GM21576 (cell line): Measurements from ENCODE around the gene DYNC2I2.

Source experiments
- ATAC-seq: cut with Tn5 transposase; IDR thresholded peaks from one replicate; pipeline ENCODE4 v1.9.1; 2021; ENCODE audit warnings: mild to moderate bottlenecking, moderate library complexity; ENCODE audit not compliant: unreplicated experiment

The DYNC2I2 gene

DNA sequence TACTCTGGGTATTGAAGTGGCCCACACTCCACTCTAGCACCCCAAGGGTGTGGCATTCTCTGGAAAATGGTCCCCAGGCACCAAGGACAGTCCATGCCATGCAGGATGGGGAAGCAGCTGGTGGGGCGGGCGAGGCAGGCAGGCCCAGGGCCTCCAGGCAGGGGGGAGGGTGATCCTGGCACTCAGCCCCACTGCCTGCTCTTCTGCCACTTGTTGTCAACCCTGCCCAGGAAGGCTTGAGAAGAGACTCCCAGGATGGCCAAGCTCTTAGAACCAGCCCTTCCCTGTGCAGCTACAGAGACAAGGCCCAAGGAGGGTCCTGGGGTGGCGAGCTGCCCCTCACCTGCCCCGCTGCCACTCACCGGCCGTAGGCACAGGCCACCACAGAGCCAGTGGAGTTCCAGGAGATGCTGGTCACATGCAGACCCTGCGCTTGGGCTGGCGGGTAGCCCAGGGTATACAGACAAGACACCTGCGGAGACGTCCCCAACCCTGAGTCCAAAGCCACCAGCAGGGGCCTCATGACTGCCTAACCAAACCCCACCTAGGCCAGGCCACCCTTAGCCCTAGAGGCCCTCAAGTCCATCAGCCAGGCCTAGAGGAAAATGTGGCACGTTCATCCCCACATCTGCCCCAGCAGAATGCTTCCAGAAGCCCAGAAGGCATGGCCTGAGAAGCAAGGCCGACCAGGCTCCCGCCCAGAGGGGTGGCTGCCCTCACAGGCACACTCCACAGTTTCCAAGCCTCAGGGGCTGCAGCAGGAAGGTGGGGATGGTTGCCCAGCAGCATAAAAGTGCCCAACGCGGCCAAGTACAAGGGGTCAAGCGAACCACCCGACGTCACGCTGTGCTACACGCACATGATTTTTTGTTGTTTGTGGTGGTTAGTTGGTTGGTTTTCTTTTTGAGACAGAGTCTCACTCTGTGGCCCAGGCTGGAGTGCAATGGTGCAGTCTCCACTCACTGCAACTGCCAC lies 19.8 kb downstream of the DYNC2I2 start:
- ATAC-seq, result no peak

DNA sequence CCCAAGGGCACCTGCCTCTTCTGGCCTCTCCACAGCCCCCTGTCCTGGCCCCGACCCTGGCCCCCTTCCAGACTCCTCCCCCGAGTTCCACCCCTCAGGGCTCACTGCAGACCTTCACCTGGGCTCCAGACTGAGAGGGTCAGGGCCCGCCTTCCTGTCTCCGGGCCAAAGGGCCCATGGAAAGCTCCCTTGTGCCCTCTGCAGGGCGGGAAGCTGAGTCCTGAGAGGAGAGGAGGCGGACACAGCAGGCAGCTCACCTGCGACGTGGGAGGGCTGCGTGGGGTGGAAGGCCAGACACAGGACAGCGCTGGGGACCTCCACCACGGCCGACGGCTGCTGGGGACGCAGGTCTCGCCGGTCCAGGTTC lies 20.6 kb downstream of the DYNC2I2 start:
- ATAC-seq, result no peak

DNA sequence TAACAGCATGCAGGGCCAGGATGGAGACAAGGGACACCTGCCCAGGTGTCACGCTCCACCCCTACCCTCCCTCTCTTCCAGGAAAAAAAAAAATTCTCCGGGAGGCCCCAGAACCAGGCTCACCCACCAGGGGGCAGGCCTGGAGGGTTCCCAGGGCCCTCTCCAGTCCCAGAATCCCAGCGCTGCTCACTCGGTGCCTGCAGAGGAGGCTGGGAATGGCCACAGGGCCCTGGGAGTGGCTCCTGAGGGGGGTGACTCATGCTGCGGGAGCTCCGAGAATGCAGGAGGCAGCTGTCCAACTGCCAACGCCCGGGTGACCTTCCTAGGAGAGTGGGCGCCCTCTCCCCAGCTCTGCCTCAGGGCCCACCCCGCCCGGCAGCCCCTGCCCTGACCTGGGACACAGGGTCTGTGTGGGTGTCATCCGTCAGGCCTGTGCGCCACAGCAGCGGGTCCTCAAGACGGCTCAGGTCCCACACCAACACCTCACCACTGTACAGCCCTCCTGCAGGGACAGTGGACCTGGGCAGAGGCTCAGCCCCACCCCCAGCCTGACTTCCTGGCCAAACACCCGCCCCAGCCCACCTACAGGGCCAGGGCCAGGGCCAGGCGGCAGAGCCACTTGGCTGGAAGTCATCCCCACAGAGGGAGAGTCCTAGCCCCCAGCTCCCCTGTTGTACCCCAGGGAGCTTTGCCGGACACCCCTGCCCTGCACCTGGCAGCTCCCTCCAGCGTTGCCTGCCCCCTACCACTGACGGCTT lies 21.2 kb downstream of the DYNC2I2 start:
- ATAC-seq, result no peak

DNA sequence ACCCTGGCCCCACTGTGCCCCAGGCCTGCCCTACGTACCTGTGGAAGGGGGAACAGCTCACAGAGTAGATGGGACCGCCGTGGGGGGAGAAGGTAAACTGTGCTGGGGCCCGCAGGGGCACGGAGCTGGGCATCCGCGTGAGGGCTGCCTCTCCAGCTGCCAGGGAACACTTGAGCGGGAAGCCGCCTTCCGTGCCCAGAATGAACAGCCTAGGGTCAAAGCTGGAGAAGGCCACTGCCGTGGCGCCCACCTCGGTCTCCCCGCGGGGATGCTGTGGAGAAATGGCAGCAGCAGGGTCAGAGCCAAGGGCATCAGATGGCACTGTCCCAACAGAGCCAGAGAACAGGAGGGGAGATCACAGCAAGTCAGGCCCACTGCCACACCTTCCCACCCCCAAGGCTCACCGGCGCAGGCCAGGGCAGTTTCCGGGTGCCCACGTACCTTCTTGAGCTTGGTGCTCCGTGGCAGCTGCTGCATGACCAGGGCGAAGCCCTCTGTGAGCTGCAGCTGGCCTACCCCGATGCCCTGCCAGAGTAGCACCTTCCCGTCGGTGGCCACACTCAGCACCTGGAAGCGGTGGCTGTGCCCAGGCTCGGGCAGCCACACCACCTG lies 21.9 kb downstream of the DYNC2I2 start:
- no peak for ATAC-seq

DNA sequence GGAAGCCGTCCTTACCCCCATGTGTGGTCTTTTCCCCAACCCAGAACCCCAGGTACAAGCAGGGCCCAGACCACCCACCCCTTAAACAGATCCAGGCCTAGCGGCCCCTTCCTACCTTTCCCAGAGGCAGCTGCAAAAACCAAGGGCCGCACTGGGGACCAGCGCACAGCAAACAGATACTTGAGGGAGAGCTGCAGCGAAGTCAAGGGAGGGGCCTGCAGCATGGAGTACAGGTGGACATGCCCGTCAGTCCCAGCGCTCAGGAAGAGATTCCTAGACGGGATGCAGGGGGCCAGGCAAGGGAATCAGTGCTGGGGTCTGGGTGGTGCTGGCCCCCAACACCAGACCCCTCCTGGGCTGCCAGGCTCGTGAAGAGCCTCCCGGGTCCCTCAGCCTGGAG lies 22.5 kb downstream of the DYNC2I2 start:
- no peak for ATAC-seq

DNA sequence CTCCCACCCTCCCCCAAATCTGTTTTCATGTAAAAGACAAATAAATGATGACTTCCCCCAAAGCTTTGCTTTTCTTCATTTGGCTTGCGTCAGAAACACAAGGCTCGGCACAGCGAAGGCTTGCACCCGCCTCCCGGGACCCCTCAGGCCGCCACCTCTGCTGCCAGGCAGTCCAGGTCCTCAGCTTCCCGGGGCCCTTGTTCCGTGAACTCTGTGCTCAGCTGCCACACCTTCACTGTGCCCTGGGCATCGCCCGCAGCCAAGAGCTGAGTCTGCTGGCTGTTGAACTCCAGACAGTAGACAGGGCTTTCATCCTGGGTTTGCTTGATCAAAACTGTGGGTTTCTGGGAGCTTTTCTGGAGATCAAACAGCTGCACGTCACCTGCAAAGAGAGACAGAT lies 23.0 kb downstream of the DYNC2I2 start:
- ATAC-seq, result no peak

DNA sequence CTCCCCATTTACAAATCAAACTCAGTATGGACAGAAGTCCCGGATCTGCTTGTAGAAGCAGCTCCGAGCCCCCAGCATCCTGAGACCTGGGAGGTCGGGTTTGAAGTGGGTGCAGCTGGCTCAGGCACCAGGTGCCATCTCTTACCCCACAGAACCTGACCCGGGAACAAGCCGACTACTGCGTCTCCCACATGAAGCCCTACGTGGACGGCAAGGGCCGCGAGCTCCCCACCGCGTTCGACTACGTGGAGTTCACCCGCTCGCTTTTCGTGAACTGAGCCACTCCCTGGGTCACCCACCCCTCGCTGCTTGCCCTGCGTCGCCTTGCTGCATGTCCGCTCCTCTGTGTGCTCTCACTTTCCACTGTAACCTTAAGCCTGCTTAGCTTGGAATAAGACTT lies 23.6 kb downstream of the DYNC2I2 start:
- ATAC-seq, result no peak

DNA sequence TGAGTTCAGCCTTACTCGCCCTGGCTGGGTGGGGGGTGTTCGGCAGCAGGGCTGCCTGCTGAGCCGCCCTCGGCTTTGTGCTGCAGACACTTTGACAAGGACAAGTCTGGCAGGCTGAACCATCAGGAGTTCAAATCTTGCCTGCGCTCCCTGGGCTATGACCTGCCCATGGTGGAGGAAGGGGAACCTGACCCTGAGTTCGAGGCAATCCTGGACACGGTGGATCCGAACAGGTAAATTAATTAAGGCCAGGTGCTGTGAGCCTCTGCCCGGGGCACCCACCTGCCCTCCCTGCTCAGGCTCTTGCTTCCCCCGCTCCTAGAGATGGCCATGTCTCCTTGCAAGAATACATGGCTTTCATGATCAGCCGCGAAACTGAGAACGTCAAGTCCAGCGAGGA lies 24.2 kb downstream of the DYNC2I2 start:
- ATAC-seq, result no peak

DNA sequence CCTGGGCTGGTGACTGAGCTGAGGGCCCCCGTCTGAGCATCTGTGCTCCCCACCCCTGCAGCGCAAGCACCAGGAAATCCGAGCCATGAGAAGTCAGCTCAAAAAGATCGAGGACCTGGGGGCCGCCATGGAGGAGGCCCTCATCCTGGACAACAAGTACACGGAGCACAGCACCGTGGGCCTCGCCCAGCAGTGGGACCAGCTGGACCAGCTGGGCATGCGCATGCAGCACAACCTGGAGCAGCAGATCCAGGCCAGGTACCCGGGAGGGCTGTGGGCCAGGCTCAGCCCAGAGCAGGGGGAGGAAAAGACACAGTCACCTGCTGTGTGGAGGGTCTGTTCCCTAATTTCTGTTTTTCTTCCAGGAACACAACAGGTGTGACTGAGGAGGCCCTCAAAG lies 24.6 kb downstream of the DYNC2I2 start:
- no peak for ATAC-seq

DNA sequence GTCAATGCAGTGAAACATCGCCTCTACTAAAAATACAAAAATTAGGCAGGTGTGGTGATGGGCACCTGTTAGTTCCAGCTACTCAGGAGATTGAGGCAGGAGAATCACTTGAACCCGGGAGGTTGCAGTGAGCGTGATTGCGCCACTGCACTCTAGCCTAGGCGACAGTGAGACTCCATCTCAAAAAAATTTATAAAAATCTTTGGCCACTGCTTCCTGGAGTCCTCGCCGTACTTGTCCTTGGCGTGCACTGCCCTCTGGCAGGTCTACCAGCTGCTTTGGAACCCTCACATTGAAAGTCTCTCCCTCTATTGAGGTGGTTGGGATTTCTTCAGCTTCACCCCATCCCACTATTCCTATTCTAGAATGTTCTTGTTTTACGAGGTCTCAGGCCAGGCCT lies 25.0 kb downstream of the DYNC2I2 start:
- no peak for ATAC-seq

DNA sequence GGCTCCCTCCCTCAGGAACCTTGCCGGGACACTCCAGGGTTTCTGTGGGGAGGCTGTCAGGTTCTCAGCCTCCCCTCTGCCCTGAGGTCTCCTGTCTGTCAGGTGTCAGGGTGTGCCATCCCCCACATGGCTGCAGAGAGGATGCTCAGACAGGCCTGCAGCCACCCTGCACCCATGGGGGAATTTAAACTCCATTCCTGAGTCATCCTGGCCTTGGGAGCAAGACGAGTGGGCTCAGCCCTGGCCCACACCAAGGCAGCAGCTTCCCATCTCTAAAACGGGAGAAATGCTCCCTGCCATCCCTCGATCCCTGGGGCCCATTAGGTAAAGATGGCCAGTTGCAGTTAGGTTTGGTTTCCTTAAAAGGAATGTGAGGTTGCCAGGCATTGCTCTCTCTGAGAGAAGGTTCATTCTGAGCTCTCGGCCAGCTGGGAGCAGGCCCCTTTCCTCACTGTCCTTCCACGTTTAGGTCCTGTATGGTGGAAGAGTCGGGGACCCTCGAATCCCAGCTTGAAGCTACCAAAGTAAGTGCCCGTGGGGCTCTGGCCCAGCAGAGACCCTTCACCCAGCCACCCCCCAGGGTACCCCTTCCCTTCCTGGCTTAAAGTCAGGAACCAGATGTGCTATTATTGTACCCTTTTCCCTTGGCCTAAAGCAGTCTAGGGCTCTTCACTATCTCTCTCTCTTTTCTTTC lies 26.6 kb downstream of the DYNC2I2 start:
- no peak for ATAC-seq

DNA sequence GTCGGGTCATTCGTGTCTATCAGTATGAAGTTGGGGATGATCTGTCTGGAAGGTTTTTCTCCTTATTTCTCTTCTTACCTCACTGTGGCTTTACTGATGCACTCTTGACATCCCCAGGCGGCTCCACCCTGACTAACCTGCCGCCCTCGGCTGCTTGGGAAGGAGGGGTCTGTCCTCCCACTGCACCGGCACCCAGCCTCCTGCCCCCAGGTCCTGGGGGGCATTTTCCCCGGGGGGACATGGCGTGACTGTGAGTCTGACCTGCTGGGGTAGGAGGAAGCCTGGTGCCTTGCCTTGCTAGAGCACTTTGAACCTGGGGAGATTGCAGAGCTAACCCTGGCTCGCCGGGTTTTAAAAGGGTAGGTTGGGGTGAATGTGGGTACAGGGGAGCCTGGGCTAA lies 27.5 kb downstream of the DYNC2I2 start:
- ATAC-seq, result no peak

DNA sequence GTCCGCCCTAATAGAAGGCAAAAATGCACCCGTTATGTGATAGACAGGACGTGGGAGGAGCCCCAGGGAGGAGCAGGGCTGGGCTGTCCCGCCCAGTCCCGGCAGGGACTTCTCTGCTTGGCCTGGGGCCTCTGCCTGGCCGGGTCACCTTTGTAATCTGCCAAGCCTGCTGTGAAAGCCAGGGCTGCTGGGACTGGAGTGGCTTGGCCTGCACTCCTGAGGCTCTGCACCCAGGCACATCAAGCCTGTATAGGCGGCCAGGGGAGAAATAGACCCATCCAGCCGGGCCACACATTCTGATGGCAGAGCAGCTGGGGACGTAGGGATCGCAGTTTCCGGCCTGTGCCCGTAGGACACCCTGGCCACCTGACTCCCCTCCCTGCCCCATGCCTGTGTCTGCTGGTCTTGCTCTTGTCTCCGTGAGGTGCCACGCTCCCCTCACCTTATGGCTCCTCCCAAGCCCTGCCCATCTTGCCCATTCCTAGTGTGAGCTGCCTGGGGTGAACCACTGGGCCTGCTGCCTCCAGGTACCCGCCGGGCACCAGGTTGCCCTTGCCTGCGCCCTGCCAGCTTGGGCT lies 28.1 kb downstream of the DYNC2I2 start:
- ATAC-seq, result no peak

DNA sequence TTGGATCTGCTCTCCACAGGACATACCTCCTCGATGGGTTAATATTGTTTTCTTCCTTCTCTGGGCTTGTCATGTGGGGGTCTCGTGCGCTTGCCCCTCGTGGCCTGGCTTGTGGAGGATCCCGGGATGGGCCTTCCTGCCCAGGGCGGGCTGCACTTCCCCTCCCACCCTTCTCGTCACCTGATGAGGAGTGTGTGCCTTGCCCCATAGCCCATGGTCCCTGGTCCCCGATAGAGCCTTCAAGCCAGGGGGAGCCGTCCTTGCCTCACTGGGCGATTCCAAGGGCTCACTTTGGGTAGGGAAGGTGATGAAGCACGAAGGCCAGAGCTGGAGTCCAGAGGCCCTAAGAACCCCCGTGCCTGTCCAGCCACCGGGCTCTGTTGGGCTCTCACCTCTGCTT lies 28.7 kb downstream of the DYNC2I2 start:
- ATAC-seq, result no peak

DNA sequence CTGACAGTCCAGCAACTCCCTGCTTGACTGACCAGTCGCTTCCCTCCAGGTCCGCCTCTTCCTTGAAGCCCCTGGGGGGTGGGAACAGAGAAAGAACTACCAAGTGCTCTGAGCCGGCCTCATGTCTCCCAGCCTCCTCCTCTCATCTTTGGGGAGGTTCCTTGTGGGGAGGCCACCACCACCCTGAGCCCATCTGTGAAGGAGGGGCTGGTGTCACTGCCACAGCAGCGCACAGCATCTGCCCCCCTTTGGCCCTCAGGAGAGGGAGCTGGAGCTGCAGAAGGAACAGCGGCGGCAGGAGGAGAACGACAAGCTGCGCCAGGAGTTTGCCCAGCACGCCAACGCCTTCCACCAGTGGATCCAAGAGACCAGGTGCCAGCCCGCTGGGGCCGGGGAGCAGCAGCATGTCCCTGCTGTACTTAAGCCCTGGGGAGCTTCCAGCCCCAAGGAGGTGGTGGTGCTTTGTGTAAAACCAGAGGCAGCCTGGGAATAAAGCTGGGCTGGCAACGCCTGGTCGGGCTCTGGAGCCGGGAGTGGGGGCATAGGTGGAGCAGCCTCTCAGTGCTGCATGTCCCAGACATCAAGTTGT lies 29.4 kb downstream of the DYNC2I2 start:
- no peak for ATAC-seq

DNA sequence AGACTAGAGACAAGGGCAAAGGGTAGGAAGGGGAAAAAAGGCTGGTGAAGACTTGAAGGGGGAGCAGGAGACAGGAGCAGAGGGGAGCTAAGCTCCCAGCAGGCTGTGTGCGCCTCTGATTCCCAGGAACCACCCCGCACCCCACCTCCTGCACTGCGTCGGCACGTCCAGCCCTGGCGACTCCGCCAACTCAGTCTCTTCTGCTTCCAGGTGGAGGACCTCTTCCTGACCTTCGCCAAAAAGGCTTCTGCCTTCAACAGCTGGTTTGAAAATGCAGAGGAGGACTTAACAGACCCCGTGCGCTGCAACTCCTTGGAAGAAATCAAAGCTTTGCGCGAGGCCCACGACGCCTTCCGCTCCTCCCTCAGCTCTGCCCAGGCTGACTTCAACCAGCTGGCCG lies 30.5 kb downstream of the DYNC2I2 start:
- ATAC-seq, result no peak

DNA sequence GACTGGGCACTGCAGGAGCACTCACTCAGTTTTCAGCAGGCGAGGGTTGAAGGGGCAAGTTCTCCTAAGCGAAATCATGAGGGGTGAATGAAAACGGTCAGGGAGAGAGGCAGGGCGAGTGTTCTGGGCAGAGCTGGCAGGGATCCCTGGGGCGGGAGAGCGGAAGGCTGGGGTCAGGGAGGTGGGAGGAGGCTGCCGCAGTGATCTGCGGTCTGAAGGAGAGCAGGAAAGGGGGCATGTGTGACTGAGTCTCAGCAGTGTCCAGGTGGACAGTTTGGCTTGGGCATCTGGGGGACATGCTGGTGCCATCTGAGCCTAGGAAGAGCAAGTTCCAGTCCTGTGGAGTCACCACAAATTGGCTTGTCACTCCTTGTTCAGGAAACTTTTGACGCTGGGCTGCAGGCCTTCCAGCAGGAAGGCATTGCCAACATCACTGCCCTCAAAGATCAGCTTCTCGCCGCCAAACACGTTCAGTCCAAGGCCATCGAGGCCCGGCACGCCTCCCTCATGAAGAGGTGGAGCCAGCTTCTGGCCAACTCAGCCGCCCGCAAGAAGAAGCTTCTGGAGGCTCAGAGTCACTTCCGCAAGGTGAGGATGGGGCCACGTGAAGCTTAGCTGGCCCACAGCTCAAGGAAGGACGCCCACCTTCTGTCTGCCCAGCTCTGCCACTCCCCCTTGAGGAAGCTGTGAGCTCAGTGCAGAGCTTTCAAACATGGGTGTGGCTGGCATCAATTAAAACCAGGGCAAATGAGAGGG lies 31.1 kb downstream of the DYNC2I2 start:
- no peak for ATAC-seq

DNA sequence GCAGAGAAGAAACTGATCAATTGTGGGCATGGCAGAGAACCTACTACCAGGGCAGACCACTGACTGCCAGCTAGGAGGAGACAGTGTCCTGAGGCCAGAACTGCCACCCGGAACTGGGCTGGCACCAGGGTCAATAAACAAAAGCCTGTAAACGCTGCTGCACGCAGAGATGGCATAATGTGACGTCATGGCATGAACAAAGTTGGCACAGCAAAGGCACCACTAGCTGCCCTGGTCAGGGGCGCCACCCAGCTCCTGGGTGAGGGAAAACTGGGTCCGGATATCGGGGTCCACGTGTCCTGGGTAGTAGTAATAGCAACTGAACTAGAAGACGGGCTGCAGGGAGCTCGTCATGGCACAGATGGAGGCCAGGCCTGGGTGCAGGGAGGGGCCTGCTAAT lies 32.1 kb downstream of the DYNC2I2 start:
- no peak for ATAC-seq

DNA sequence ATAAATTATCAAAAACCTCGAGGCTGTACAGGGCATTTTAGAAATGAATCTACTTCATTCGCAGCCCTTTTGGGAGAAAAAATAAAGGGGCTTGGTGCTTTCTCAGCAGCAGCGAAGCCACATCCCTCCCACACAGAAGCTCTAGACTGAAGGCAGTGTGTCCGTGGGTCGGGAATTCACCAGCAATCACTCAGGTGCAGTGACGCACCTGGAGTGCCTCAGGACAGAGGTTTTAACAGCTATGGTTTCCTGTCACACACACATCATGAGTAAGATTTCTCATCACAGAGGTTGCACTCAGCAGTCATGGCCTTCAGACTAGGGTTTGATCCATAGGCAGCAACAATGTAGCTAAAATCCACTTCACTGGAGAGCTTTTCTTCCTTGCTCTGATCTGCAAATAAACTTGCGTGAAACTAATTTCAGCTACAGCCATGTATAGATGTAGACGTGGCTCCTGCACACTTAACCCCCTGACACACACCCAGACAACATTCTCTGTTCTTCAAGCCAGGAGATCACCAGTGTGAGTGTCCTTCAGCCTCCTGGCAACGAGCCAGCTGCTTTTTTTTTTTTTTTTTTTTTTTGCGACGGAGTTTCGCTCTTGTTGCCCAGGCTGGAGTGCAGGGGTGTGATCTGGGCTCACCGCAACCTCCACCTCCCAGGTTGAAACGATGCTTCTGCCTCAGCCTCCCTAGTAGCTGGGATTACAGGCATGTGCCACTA lies 34.8 kb downstream of the DYNC2I2 start:
- no peak for ATAC-seq
